NCI-H2227 (cell line): ENCODE data around the gene DLG1.

Source experiments
- DNase-seq: peaks from one replicate; lab custom pipeline; 2025; ENCODE audit not compliant: unreplicated experiment; lab: John Stamatoyannopoulos, UW

The DLG1 gene

GRCh38 chr3:197002701-197003454 lies 295.5 kb downstream of the DLG1 start:
- peak; percentile 88 for DNase-seq

- no peak for DNase-seq
Observed at GRCh38 chr3:197001972-197002700, 296.3 kb downstream of the DLG1 start.

- DNase-seq, result no peak
Observed at GRCh38 chr3:197001106-197001971, 297.1 kb downstream of the DLG1 start.

- no peak for DNase-seq
Observed at GRCh38 chr3:197000211-197000610, 298.2 kb downstream of the DLG1 start.

GRCh38 chr3:196998966-196999760 lies 299.2 kb downstream of the DLG1 start:
- DNase-seq, result no peak

GRCh38 chr3:196997311-196997710 lies 301.1 kb downstream of the DLG1 start:
- DNase-seq, result no peak

- DNase-seq, result no peak
Observed at GRCh38 chr3:196996454-196997265, 301.8 kb downstream of the DLG1 start.

GRCh38 chr3:196995646-196996355 lies 302.6 kb downstream of the DLG1 start:
- no peak for DNase-seq

GRCh38 chr3:196995027-196995426 lies 303.4 kb downstream of the DLG1 start:
- no peak for DNase-seq

- DNase-seq, result no peak
Observed at GRCh38 chr3:196994056-196994455, 304.4 kb downstream of the DLG1 start.
